AG20443 (cell line): ENCODE results near the gene ARMC5.
A peak's percentile ranks its signal among the peaks of the same experiment; 100 is the strongest.
"Not testable (repeated sequence)": the region's sequence is repeated elsewhere in the genome, so short reads cannot be mapped to it uniquely, and the experiment has no call there.

ENCODE experiments used
- DNase-seq: peaks from one replicate; pipeline ENCODE4 v3.0.0; 2012; ENCODE audit warnings: low spot score, mixed read lengths

The ARMC5 gene

DNA sequence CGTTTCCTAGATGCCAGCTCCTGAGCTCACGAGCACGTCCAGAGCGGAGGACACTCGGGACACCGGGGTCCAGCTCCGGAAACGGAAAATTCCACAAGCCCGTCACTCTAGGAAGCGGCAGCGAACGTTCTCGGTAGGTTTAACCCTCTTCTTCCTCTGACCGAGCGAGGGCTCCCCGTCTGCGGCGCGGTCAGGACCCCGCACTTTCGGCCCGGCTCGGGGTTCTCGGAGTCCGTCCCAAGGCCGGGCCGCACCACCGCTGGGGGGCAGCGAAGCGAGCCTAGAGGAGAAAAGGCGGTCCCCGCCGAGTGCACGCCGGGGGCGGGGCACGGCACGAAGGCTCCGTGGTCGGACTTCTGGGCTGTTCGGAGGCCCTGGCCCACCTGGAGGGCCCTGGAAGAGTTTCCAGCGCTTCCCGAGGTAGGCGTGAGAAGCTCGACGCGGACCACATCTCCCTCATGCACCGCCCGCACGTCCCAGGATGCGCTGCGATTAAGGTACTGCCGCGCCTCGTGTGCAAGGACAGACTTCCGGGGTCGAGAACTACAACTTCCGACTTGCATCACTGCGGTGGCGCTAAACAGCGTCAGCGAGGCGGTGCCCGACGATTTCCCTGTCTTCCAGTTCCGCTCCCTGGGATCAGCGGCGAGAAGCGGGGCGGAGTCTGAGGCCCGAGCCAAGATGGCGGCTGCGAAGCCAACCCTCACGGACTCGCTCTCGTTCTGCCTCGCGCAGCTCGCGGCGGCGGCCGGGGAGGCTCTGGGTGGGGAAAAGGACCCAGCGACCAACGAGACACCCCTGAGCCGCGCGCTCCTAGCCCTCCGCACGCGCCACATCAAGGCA is at the start of gene ARMC5:
Gene ARMC5 (plus strand): TSS at position 658 of the 843 bp plus-strand sequence. CDS start 24 bp downstream, at position 682.
- peak; percentile 91 for DNase-seq

DNA sequence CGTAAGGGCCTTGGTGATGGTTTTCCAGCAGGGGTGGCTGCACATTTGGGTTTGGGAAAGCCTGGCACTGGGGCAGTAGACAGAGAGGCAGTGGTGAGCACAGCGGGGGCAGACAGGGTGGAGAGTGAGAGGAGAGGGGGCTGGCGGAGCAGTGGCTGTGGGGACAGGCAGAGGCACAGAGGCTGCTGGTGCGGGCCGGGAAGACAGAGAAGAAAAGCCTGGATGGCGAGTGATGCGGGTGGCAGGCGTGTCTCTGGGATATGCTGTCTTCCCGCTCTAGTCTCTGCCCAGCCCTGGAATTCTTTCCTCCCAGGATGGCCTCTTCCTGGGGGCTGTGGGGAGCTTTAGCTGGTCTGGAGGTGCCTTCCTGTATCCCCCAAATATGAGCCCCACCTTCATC is 49.2 kb upstream of the ARMC5 start:
- no peak for DNase-seq

DNA sequence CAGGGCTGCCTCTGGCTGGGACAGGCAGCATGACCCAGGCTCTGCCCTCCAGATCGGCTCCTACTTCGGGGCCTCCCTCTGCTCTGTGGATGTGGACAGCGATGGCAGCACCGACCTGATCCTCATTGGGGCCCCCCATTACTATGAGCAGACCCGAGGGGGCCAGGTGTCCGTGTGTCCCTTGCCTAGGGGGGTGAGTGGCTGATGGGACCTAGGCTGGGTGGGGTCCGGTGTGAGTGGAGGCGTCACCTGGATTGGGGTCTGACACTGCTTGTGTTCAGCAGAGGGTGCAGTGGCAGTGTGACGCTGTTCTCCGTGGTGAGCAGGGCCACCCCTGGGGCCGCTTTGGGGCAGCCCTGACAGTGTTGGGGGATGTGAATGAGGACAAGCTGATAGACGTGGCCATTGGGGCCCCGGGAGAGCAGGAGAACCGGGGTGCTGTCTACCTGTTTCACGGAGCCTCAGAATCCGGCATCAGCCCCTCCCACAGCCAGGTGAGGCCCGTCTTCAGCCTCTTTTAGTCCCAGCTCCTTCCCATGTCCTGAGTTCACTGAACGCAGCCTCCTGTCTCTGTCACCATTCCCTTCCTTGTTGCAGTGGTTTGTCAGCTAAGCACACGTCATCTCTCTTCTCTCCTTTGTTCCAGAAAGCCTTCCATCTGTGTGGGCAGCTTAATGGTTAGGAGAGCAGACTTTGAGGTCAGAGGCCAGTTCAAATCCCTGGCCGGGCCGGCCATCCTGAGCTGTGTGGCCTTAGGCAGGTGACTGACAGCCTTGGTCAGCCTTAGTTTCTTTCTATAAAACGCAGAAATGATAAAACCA is 48.1 kb upstream of the ARMC5 start:
- DNase-seq = no peak

GRCh38 chr16:31412750-31413149 is 46.6 kb upstream of the ARMC5 start:
- no peak for DNase-seq

- DNase-seq = no peak
Observed at GRCh38 chr16:31413381-31413780, 45.9 kb upstream of the ARMC5 start.

- no peak for DNase-seq
Observed at GRCh38 chr16:31413943-31414342, 45.4 kb upstream of the ARMC5 start.

DNA sequence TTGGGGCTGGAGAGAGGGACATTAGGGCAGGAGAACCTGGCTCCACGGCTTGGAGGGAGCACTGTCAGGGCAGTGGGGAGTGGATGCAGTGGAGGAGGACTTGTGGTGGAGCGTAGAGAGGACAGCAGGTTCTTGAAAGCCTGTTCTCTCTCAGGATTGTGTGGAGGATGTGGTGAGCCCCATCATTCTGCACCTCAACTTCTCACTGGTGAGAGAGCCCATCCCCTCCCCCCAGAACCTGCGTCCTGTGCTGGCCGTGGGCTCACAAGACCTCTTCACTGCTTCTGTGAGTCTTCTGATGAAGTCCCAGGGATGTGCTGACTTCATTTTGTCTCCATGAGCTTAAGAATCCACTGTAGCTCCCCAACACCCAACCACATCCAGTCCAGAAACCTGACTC is 44.6 kb upstream of the ARMC5 start:
- DNase-seq = no peak

- no peak for DNase-seq
Observed at GRCh38 chr16:31416371-31416770, 42.9 kb upstream of the ARMC5 start.

DNA sequence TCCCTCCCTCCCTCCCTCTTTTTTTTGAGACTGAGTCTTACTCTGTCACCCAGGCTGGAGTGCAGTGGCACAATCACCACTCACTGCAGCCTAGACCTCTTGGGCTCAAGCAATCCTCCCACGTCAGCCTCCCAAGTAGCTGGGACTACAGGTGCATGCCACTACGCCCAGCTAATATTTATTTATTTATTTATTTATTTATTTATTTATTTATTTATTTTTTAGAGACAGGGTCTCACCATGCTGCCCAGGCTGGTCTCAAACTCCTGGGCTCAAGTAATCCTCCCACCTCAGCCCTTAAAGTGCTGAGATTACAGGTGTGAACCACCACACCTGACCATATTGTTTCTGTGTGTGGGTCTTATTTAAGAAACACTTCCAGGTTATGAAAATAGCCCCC is 42.3 kb upstream of the ARMC5 start:
- DNase-seq = not testable (repeated sequence)

- no peak for DNase-seq
Observed at GRCh38 chr16:31417916-31418315, 41.4 kb upstream of the ARMC5 start.

- no peak for DNase-seq
Observed at GRCh38 chr16:31420037-31420436, 39.3 kb upstream of the ARMC5 start.

DNA sequence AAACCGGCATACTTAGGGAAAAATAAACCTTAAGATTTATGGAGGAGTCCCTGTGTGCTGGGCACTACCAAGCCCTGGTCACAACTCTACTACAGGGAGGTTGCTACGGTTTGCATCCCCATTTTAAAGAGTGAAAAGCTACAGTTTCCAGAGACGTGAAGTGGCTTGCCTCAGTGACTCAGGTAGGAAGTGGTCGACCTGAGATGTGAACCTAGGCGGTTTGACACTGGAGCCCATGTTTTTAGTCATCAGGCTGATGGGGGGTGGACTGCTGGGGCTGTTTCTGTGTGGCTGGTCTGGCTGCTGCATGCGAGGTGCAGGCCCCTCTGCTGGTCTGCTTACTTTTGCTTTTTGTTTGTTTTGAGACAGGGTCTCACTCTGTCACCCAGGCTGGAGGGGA is 37.7 kb upstream of the ARMC5 start:
- no peak for DNase-seq

DNA sequence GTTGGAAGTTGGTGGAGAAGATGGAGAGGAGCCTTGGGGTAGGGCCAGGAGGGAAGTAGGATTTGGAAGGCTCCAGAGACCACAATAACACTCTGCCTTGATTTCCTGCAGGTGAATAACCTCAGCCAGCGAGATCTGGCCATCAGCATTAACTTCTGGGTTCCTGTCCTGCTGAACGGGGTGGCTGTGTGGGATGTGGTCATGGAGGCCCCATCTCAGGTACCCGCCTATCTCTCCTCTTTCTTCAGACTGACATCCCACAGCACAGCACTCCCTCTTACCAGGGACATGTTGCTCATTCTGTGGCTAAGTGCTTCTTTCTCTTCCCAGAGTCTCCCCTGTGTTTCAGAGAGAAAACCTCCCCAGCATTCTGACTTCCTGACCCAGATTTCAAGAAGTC is 36.1 kb upstream of the ARMC5 start:
- DNase-seq = no peak

DNA sequence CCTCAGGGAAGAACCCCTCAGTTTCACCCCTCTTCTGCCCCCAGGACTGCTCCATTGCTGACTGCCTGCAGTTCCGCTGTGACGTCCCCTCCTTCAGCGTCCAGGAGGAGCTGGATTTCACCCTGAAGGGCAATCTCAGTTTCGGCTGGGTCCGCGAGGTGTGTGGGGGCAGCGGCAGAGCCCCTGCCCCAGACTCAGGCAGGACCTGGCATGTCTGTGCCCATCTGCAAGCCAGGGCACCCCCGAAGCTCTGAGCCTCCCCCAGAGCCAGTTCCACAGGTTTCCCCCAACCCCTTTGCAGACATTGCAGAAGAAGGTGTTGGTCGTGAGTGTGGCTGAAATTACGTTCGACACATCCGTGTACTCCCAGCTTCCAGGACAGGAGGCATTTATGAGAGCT is 35.5 kb upstream of the ARMC5 start:
- DNase-seq = no peak

DNA sequence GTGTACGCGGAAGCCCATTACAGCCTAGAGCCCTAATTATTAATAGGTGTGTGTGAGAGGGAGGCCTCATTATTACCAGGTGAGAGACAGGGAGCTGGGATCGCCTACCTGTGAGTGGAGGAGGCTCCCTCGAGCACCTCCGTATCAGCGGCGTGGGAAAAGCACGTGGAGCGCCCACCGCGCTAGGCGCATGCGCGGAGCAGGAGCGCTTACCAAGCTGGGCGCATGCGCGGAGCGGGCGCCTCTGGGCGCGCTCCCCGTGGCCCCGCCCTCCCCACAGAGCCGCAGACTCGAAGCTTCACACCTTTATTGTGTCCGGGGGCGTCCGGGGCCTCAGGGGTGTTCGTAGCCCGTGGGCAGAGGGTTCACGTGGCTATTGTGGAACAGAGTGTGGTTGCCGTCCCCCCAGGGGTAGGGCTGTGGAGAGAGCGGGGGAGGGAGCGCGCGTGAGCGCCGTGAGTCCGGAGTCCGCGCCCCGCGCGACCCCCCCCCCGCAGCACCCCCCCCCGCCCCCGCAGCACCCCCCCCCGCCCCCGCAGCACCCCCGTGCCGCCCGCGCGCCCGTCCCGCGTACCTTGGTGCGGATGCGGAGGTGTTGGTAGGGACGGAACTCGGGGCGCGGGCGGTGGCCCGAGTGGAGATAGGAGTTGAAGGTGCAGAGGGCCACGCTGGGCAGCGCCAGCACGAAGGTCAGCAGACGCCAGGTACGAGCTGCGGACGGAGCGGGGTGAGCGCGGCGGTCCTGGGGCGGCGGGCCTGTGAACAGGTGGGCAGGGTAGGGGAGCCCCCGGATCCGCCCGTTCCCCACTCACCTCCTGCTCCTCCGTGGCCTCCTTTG is 31.6 kb upstream of the ARMC5 start:
- peak; percentile 99 for DNase-seq

GRCh38 chr16:31428279-31428597 is 31.1 kb upstream of the ARMC5 start, which contains the start of gene COX6A2:
COX6A2 (minus strand) TSS chr16:31428360; CDS start chr16:31428325, 35 bp downstream.
- no peak for DNase-seq

DNA sequence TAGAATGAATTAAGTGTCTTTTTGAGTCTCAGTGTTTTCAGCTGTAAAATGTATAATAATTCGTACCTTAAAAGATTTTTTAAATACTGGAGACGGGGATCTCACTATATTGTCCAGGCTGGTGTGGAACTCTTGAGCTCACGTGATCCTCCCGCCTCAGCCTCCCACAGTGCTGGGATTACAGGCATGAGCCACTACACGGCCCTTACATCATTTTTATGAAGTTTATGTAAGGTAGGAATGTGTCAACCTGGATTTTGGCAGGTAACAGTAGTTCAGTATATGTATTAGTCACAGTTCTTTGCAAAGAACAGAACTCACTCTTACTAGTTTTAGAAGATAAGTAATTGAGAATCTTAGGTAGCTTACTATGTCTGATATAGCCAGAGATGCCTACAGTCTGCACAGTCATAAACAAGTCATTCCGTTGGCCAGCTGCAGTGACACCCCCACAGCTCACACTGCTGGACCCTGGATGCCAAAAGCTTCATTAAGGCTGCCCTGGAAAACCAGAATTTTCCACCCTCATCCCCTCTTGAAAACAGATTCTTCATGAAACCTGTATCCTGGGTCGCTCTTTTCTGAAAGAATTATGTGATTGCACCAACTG is 30.6 kb upstream of the ARMC5 start:
- DNase-seq = no peak

- no peak for DNase-seq
Observed at GRCh38 chr16:31429314-31429713, 30.0 kb upstream of the ARMC5 start.

- DNase-seq = no peak
Observed at GRCh38 chr16:31429796-31430195, 29.5 kb upstream of the ARMC5 start.

DNA sequence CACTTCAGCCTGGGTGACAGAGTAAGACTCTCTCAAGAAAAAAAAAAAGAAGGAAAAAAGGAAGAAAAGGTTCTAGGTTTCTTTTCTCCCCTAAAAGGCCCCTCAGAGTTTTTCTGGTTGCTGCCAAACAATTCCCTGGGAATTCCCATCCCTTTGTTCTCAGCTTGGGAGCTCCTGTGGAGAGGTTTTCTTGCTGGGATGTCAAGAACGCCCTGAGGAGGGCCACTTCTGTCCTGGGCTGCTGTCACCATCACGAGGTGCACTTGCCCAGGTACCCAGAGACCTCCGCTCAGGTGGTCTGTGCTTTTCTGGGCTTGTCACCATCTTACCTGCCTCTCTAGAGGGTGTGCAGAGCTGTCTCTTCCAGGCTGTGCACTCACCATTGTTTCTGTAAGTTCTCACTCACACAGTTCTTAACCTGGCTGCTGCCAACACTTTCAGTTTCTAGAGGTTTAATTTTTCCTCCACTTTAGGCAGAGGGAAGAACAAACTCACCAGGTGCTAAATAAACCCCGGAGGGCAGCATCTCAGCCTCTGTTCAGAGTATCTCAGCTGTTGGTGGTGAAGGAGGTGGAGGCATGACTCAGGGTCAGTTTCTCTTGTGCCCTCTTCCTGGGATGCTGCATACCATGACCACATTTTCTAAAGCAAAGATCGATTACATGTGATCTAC is 28.8 kb upstream of the ARMC5 start:
- no peak for DNase-seq
